Activated CD8-positive, alpha-beta memory T cell treated with anti-CD3 and anti-CD28 coated beads for 36 hours (primary cell): ENCODE data around the gene ALLC. TPM values are rescaled to one million over a fixed set of nuclear protein-coding genes. Genes with fewer than 3 reads are reported as not detected.

Experiments used
- total RNA-seq, 2 experiments: library from RNA; stranded (reverse); gene quantifications; one replicate each; pipeline ENCODE4 v1.2.3, GENCODE V29; 2021

The ALLC gene
- total RNA-seq, 2 experiments from 2014 or later = not detected

Other genes starting within 250 kb of the ALLC start
- gene ADI1, start 138.7 kb upstream of the ALLC start, total RNA-seq = 10 to 100 TPM; 29.2 to 31.1 TPM
- 10 to 100 TPM; 38.6 to 41.4 TPM for gene RNASEH1, start 99.9 kb upstream of the ALLC start, total RNA-seq
- 1,000 to 10,000 TPM; 1,473 TPM for gene RPS7, start 82.9 kb upstream of the ALLC start, total RNA-seq
- under 1 TPM; 0.38 TPM for gene COLEC11, start 63.1 kb upstream of the ALLC start, total RNA-seq
- not detected for gene DCDC2C, start 45.4 kb downstream of the ALLC start, total RNA-seq